H9 (cell line): ENCODE results near the gene BCAS1. TPM values are rescaled to one million over a fixed set of nuclear protein-coding genes. Genes with fewer than 3 reads are reported as not detected.

Source experiments
- DNase-seq: peaks from one replicate; pipeline ENCODE4 v3.0.0-alpha.2; 2017
- H2AFZ ChIP-seq: one replicate; pipeline ENCODE4 v1.6.1; 2013; ENCODE audit warnings: mild to moderate bottlenecking, low read length, control low read depth, moderate library complexity
- H2AK5ac ChIP-seq: 2 replicates; pipeline ENCODE4 v1.6.1; 2013; ENCODE audit warnings: low read length, control low read depth, mixed read lengths; ENCODE audit not compliant: insufficient read length
- H2BK120ac ChIP-seq: one replicate; pipeline ENCODE4 v1.6.1; 2013; ENCODE audit warnings: low read depth, mild to moderate bottlenecking, low read length, control low read depth, inconsistent platforms; ENCODE audit not compliant: poor library complexity, severe bottlenecking
- H2BK12ac ChIP-seq: 2 replicates; pipeline ENCODE4 v1.6.1; 2013; ENCODE audit warnings: low read length, control low read depth, mixed read lengths, low read depth; ENCODE audit not compliant: insufficient read length
- H2BK15ac ChIP-seq: 2 replicates; pipeline ENCODE4 v1.6.1; 2013; ENCODE audit warnings: low read depth, low read length, control low read depth
- H2BK20ac ChIP-seq: one replicate; pipeline ENCODE4 v1.6.1; 2013; ENCODE audit warnings: low read depth, mild to moderate bottlenecking, low read length, control low read depth, inconsistent platforms; ENCODE audit not compliant: poor library complexity, severe bottlenecking
- H2BK5ac ChIP-seq: 2 replicates; pipeline ENCODE4 v1.6.1; 2013; ENCODE audit warnings: low read length, control low read depth, mixed read lengths; ENCODE audit not compliant: insufficient read length
- H3K14ac ChIP-seq: 2 replicates; pipeline ENCODE4 v1.6.1; 2013; ENCODE audit warnings: low read length, control low read depth; ENCODE audit not compliant: insufficient read depth
- H3K18ac ChIP-seq: 2 replicates; pipeline ENCODE4 v1.6.1; 2013; ENCODE audit warnings: low read depth, mild to moderate bottlenecking, mixed read lengths, low read length, control low read depth; ENCODE audit not compliant: insufficient read length
- H3K23ac ChIP-seq: 2 replicates; pipeline ENCODE4 v1.6.1; 2013; ENCODE audit warnings: low read length, control low read depth, mixed read lengths, low read depth; ENCODE audit not compliant: insufficient read length
- H3K23me2 ChIP-seq: 2 replicates; pipeline ENCODE4 v1.6.1; 2013; ENCODE audit warnings: low read depth, mild to moderate bottlenecking, mixed read lengths, low read length, control low read depth; ENCODE audit not compliant: insufficient read length, poor library complexity, severe bottlenecking
- H3K27ac ChIP-seq: 2 replicates; pipeline ENCODE4 v1.5.1; 2013; ENCODE audit warnings: low read length, control low read depth, mixed read lengths, low read depth; ENCODE audit not compliant: insufficient read length
- H3K27me3 ChIP-seq: 2 replicates; pipeline ENCODE4 v1.6.1; 2013; ENCODE audit warnings: low read length, control low read depth, inconsistent platforms; ENCODE audit not compliant: insufficient read depth
- H3K4ac ChIP-seq: 2 replicates; pipeline ENCODE4 v1.6.1; 2013; ENCODE audit warnings: low read depth, mild to moderate bottlenecking, control low read depth, inconsistent platforms, low read length, moderate library complexity
- H3K4me1 ChIP-seq: 2 replicates; pipeline ENCODE4 v1.6.1; 2013; ENCODE audit warnings: low read length, control low read depth, inconsistent platforms; ENCODE audit not compliant: insufficient read depth
- H3K4me2 ChIP-seq: 2 replicates; pipeline ENCODE4 v1.6.1; 2013; ENCODE audit warnings: low read length, control low read depth, mixed read lengths; ENCODE audit not compliant: insufficient read length, insufficient read depth
- H3K56ac ChIP-seq: 2 replicates; pipeline ENCODE4 v1.6.1; 2013; ENCODE audit warnings: low read depth, mild to moderate bottlenecking, mixed read lengths, low read length, control low read depth; ENCODE audit not compliant: insufficient read length
- H3K79me1 ChIP-seq: 2 replicates; pipeline ENCODE4 v1.6.1; 2013; ENCODE audit warnings: low read depth, mild to moderate bottlenecking, moderate library complexity, low read length, control low read depth, inconsistent platforms; ENCODE audit not compliant: insufficient read depth, poor library complexity, severe bottlenecking
- H3K79me2 ChIP-seq: 2 replicates; pipeline ENCODE4 v1.6.1; 2013; ENCODE audit warnings: low read length, control low read depth, inconsistent platforms; ENCODE audit not compliant: insufficient read depth
- H3K9ac ChIP-seq: 2 replicates; pipeline ENCODE4 v1.6.1; 2013; ENCODE audit warnings: low read length, control low read depth, mixed read lengths; ENCODE audit not compliant: insufficient read length; ENCODE audit errors: extremely low read depth
- H3K9me3 ChIP-seq: one replicate; pipeline ENCODE4 v1.6.1; 2013; ENCODE audit warnings: low read depth, low read length, inconsistent platforms; ENCODE audit not compliant: control insufficient read depth
- H3T11ph ChIP-seq: one replicate; pipeline ENCODE4 v1.6.1; 2013; ENCODE audit warnings: mild to moderate bottlenecking, low read length, control low read depth, inconsistent platforms
- H4K20me1 ChIP-seq: one replicate; pipeline ENCODE4 v1.6.1; 2013; ENCODE audit not compliant: control insufficient read depth, insufficient read length, insufficient read depth
- H4K5ac ChIP-seq: 2 replicates; pipeline ENCODE4 v1.6.1; 2013; ENCODE audit warnings: low read depth, mild to moderate bottlenecking, mixed read lengths, low read length, control low read depth; ENCODE audit not compliant: insufficient read length
- H4K8ac ChIP-seq: replicated peaks from 2 replicates; pipeline ENCODE4 v1.6.1; 2013; ENCODE audit warnings: low read length, control low read depth, mixed read lengths, low read depth; ENCODE audit not compliant: insufficient read length
- H4K91ac ChIP-seq: 2 replicates; pipeline ENCODE4 v1.6.1; 2013; ENCODE audit warnings: low read depth, mild to moderate bottlenecking, moderate library complexity, mixed read lengths, low read length, control low read depth; ENCODE audit not compliant: insufficient read length
- H3K27ac Mint-ChIP-seq, 3 experiments: 2 replicates in 2 of 3; 3 replicates in 1 of 3; pipeline ENCODE4 v1.8.0; 2020 to 2021; ENCODE audit warnings: mixed read lengths in 3 of 3, mild to moderate bottlenecking in 1 of 3, moderate library complexity in 1 of 3
- H3K27me3 Mint-ChIP-seq: 2 replicates; pipeline ENCODE4 v1.8.0; 2021; ENCODE audit warnings: low read depth, mild to moderate bottlenecking, moderate library complexity, mixed read lengths
- H3K36me3 Mint-ChIP-seq, 3 experiments: 2 replicates in 2 of 3; 3 replicates in 1 of 3; pipeline ENCODE4 v1.8.0; 2020 to 2021; ENCODE audit warnings: low read depth in 3 of 3, mixed read lengths in 3 of 3; ENCODE audit not compliant: insufficient read depth in 1 of 3
- H3K4me1 Mint-ChIP-seq, 2 experiments: 2 replicates each; pipeline ENCODE4 v1.8.0; 2020; ENCODE audit warnings: mixed read lengths in 2 of 2
- H3K4me3 Mint-ChIP-seq, 2 experiments: 2 replicates in 1 of 2; 3 replicates in 1 of 2; pipeline ENCODE4 v1.8.0; 2020 to 2021; ENCODE audit warnings: mild to moderate bottlenecking in 2 of 2, mixed read lengths in 2 of 2, moderate library complexity in 1 of 2
- H3K9me3 Mint-ChIP-seq, 2 experiments: 2 replicates in 1 of 2; 3 replicates in 1 of 2; pipeline ENCODE4 v1.8.0; 2020; ENCODE audit warnings: mild to moderate bottlenecking in 2 of 2, mixed read lengths in 2 of 2, moderate library complexity in 1 of 2
- WGBS: extraction: QIAGEN DNeasy Blood & Tissue Kit; methylation state at CpG from one replicate; pipeline ENCODE4 v1.1.7; 2013; ENCODE audit warnings: missing lambda C conversion rate, low lambda C conversion rate, mixed read lengths; ENCODE audit not compliant: insufficient read length; ENCODE audit errors: extremely low coverage; 5-methylcytosine and 5-hydroxymethylcytosine counted together
- total RNA-seq: library from RNA; stranded (reverse); gene quantifications from 2 replicates; pipeline ENCODE4 v1.2.1, GENCODE V29; 2021
- TF ChIP-seq, protein P1 (sequence below): fragments of 200-600 bp; sonication (generic); conservative IDR thresholded peaks from 3 replicates; pipeline ENCODE4 v1.8.0; 2021; ENCODE audit warnings: antibody characterized with exemption, mild to moderate bottlenecking

BCAS1 gene
- total RNA-seq, 1 experiment from 2014 or later: 0.15 TPM

DNA sequence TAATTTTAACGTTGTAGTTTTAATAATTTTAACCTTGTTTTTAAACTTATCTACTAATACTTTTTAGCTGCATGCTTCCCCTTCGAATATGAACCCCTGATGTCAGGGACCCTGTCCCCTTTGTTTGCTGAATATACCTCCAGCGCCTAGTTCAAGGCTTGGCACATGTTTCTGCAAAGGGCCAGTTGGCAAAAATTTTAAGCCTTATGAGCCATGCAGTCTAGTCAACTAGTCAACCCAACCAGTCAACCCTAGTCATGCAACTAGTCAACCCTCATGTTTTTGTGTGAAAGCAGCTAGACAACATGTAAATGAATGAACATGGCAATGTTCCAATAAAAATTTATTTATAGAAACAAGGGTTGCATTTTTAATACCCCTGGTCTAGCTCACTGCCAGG is 119.8 kb downstream of the BCAS1 start:
- Histone ChIP-seq H3K27me3 (no peaks in the 10 kb centered on the region), H3K14ac (no peak overlapping the region), H2AK5ac (no peak overlapping the region), H2BK12ac (no peak overlapping the region), H3K18ac (no peak overlapping the region), H2BK5ac (no peak overlapping the region), H3K9ac (no peak overlapping the region), H4K91ac (no peak overlapping the region), H4K8ac (no peak overlapping the region), H3K23me2 (no peaks in the 10 kb centered on the region), H3K9me3 (peaks cover 5% of the 10 kb centered on the region), H2BK20ac (no peak overlapping the region), H3K4me2 (no peak overlapping the region), H4K5ac (no peak overlapping the region), H3K27ac (no peak overlapping the region), H3K79me1 (no peaks in the 10 kb centered on the region), H3K4me1 (no peaks in the 10 kb centered on the region), H3K23ac (no peak overlapping the region), H3K79me2 (no peaks in the 10 kb centered on the region), H4K20me1 (no peaks in the 10 kb centered on the region), H2AFZ (no peak overlapping the region), H3K56ac (no peak overlapping the region), H2BK120ac (no peak overlapping the region), H2BK15ac (no peak overlapping the region), H3K4ac (no peak overlapping the region), H3T11ph (no peak overlapping the region)
- Mint-ChIP-seq H3K4me3 (no peak overlapping the region), H3K27me3 (no peaks in the 10 kb centered on the region), H3K9me3 (peaks cover 10 to 14% of the 10 kb centered on the region in 2 experiments), H3K27ac (no peak overlapping the region), H3K36me3 (peaks cover 1 to 23% (median 3%) of the 10 kb centered on the region in 3 experiments; a peak in 4 of 7 replicates), H3K4me1 (peaks cover 0 to 6% of the 10 kb centered on the region in 2 experiments; a peak in 3 of 4 replicates)
- TF ChIP-seq, protein P1, sequence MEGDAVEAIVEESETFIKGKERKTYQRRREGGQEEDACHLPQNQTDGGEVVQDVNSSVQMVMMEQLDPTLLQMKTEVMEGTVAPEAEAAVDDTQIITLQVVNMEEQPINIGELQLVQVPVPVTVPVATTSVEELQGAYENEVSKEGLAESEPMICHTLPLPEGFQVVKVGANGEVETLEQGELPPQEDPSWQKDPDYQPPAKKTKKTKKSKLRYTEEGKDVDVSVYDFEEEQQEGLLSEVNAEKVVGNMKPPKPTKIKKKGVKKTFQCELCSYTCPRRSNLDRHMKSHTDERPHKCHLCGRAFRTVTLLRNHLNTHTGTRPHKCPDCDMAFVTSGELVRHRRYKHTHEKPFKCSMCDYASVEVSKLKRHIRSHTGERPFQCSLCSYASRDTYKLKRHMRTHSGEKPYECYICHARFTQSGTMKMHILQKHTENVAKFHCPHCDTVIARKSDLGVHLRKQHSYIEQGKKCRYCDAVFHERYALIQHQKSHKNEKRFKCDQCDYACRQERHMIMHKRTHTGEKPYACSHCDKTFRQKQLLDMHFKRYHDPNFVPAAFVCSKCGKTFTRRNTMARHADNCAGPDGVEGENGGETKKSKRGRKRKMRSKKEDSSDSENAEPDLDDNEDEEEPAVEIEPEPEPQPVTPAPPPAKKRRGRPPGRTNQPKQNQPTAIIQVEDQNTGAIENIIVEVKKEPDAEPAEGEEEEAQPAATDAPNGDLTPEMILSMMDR: no peak
- WGBS: no CpG with 5 or more reads among the region's 3 CpGs
- no peak for DNase-seq
